ENCODE results near the gene CGRRF1. TPM values are rescaled to one million over a fixed set of nuclear protein-coding genes. Genes with fewer than 3 reads are reported as not detected.
A peak's percentile ranks its signal among the peaks of the same experiment; 100 is the strongest.

CGRRF1 gene
- total RNA-seq, 1 donor from 2014 or later: 16.6 TPM

GRCh38 chr14:54564868-54565784 lies 55.4 kb downstream of the CGRRF1 start:
- peak overlapping the region; percentile 89 for H3K27ac Mint-ChIP-seq (ENCODE audit: unreplicated experiment)

GRCh38 chr14:54565785-54566409 lies 56.2 kb downstream of the CGRRF1 start:
- no peaks in the 10 kb centered on the region for H3K27me3 ChIP-seq (ENCODE audit: insufficient read depth, low read length)
- Mint-ChIP-seq H3K4me3 (ENCODE audit: unreplicated experiment) (peak overlapping the region; percentile 91), H3K9me3 (ENCODE audit: unreplicated experiment) (peaks cover 2% of the 10 kb centered on the region), H3K27ac (ENCODE audit: unreplicated experiment) (peak overlapping the region; percentile 89), H3K4me1 (ENCODE audit: low read depth, unreplicated experiment) (peaks cover 26% of the 10 kb centered on the region), H3K27me3 (ENCODE audit: low read depth, unreplicated experiment) (no peaks in the 10 kb centered on the region), H3K36me3 (ENCODE audit: low read depth, unreplicated experiment) (peaks cover 9% of the 10 kb centered on the region)
- peak overlapping the region; percentile 77 for H3K4me3 ChIP-seq (ENCODE audit: insufficient read depth, low read depth, low read length)
- FAIRE-seq (no peak), DNase-seq (ENCODE audit: low read depth) (peak; percentile 80)
- H3K36me3 ChIP-seq (ENCODE audit: insufficient read depth, low read length): no peaks in the 10 kb centered on the region
- H4K20me1 ChIP-seq (ENCODE audit: insufficient read depth, low read length): peaks cover 21% of the 10 kb centered on the region
- H3K4me1 ChIP-seq (ENCODE audit: insufficient read depth, low read length): peaks cover 46% of the 10 kb centered on the region
- peak overlapping the region; percentile 54 for H2AFZ ChIP-seq (ENCODE audit: low read depth, low read length)
- peak overlapping the region; percentile 88 for H3K27ac ChIP-seq (ENCODE audit: low read depth, low read length)
- peaks cover 38% of the 10 kb centered on the region for H3K79me2 ChIP-seq (ENCODE audit: insufficient read depth, low read length)
- peak overlapping the region; percentile 87 for H3K4me2 ChIP-seq (ENCODE audit: low read length)
- H3K9me3 ChIP-seq (ENCODE audit: insufficient read depth, low read depth, low read length): no peaks in the 10 kb centered on the region
- TF ChIP-seq EZH2 (IDR thresholded peaks at IDR 0.05; ENCODE audit: insufficient read depth, low read length) (no peak), CTCF (IDR thresholded peaks at IDR 0.05; ENCODE audit: insufficient read depth, low read depth, low read length) (no peak)
- peak overlapping the region; percentile 96 for H3K9ac ChIP-seq (ENCODE audit: low read length)

More at GRCh38 chr14:54564868-54565784, 55.4 kb downstream of the CGRRF1 start:
- Histone ChIP-seq H3K79me2 (ENCODE audit: insufficient read depth, low read length) (peaks cover 31% of the 10 kb centered on the region), H3K27me3 (ENCODE audit: insufficient read depth, low read length) (no peaks in the 10 kb centered on the region), H3K4me2 (ENCODE audit: low read length) (peak overlapping the region; percentile 87), H3K9ac (ENCODE audit: low read length) (peak overlapping the region; percentile 96), H3K9me3 (ENCODE audit: insufficient read depth, low read depth, low read length) (no peaks in the 10 kb centered on the region), H3K27ac (ENCODE audit: low read depth, low read length) (peak overlapping the region; percentile 88), H4K20me1 (ENCODE audit: insufficient read depth, low read length) (peaks cover 17% of the 10 kb centered on the region), H3K4me1 (ENCODE audit: insufficient read depth, low read length) (peaks cover 41% of the 10 kb centered on the region), H2AFZ (ENCODE audit: low read depth, low read length) (peak overlapping the region; percentile 54), H3K4me3 (ENCODE audit: insufficient read depth, low read depth, low read length) (peak overlapping the region; percentile 77), H3K36me3 (ENCODE audit: insufficient read depth, low read length) (no peaks in the 10 kb centered on the region)
- Mint-ChIP-seq H3K36me3 (ENCODE audit: low read depth, unreplicated experiment) (peaks cover 9% of the 10 kb centered on the region), H3K9me3 (ENCODE audit: unreplicated experiment) (peaks cover 2% of the 10 kb centered on the region), H3K27me3 (ENCODE audit: low read depth, unreplicated experiment) (no peaks in the 10 kb centered on the region), H3K4me1 (ENCODE audit: low read depth, unreplicated experiment) (peaks cover 24% of the 10 kb centered on the region), H3K4me3 (ENCODE audit: unreplicated experiment) (peak overlapping the region; percentile 91)
- FAIRE-seq (no peak), DNase-seq (ENCODE audit: low read depth) (peak; percentile 69)
- TF ChIP-seq CTCF (IDR thresholded peaks at IDR 0.05; ENCODE audit: insufficient read depth, low read depth, low read length): no peak
- no peak for TF ChIP-seq EZH2 (IDR thresholded peaks at IDR 0.05; ENCODE audit: insufficient read depth, low read length)

All from astrocyte (in vitro differentiated cells and primary cell).